Parathyroid adenoma (tissue), 2 donors: ENCODE data around the gene NYAP2.

ENCODE experiments used
- H2AFZ ChIP-seq: fragments of 300-600 bp; sonication (generic); one replicate; pipeline ENCODE4 v1.7.0; 2017; ENCODE audit warnings: antibody characterized with exemption, mild to moderate bottlenecking
- H3K27ac ChIP-seq: fragments of 300-600 bp; sonication (generic); one replicate; pipeline ENCODE4 v1.7.0; 2017
- H3K27me3 ChIP-seq: fragments of 300-600 bp; sonication (generic); one replicate; pipeline ENCODE4 v1.7.0; 2017; ENCODE audit warnings: low read length; ENCODE audit not compliant: control insufficient read depth, insufficient read depth
- H3K36me3 ChIP-seq: fragments of 300-600 bp; sonication (generic); one replicate; pipeline ENCODE4 v1.7.0; 2017; ENCODE audit warnings: low read length; ENCODE audit not compliant: control insufficient read depth, insufficient read depth
- H3K4me1 ChIP-seq: fragments of 300-600 bp; sonication (generic); one replicate; pipeline ENCODE4 v1.7.0; 2017; ENCODE audit warnings: control low read depth
- H3K4me2 ChIP-seq: fragments of 300-600 bp; sonication (generic); one replicate; pipeline ENCODE4 v1.7.0; 2017; ENCODE audit warnings: low read length
- H3K4me3 ChIP-seq: fragments of 300-600 bp; sonication (generic); one replicate; pipeline ENCODE4 v1.7.0; 2017; ENCODE audit warnings: low read depth, low read length
- H3K79me2 ChIP-seq: fragments of 300-600 bp; sonication (generic); one replicate; pipeline ENCODE4 v1.7.0; 2017; ENCODE audit warnings: control low read depth
- H3K9ac ChIP-seq: fragments of 300-600 bp; sonication (generic); one replicate; pipeline ENCODE4 v1.7.0; 2017; ENCODE audit warnings: mild to moderate bottlenecking
- H3K9me3 ChIP-seq: fragments of 300-600 bp; sonication (generic); one replicate; pipeline ENCODE4 v1.7.0; 2017; ENCODE audit warnings: low read length; ENCODE audit not compliant: control insufficient read depth
- CTCF ChIP-seq: fragments of 300-600 bp; sonication (generic); IDR thresholded peaks from one replicate; pipeline ENCODE4 v1.7.0; 2017; ENCODE audit warnings: antibody characterized with exemption, mild to moderate bottlenecking
- donor health status: primary hyperparathyroidism.

Gene NYAP2

DNA sequence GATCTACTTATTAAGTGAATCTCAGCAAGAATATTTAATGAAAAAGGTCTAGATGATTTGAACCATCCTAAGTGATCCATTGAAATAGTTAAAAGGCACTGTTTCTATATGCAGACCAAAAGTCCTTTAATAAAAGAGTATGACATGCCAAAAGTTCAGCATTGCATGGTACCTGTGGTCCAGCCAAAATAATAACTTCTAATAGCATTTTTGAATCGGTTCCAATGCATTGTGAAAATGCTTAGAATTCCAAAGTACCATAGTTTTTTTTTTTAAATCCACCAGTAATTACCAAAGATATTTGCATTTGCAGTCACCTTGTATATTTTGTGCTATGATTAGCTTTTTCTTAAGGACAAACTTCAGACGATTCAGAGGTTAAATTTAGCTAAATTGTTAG lies 79.9 kb downstream of the NYAP2 start:
- H3K79me2 ChIP-seq, result no peaks in the 10 kb centered on the region
- H3K9ac ChIP-seq, result no peak overlapping the region
- no peaks in the 10 kb centered on the region for H3K4me1 ChIP-seq
- H3K4me2 ChIP-seq, result no peak overlapping the region
- no peak overlapping the region for H3K4me3 ChIP-seq
- H3K36me3 ChIP-seq, result no peaks in the 10 kb centered on the region
- no peak overlapping the region for H3K27ac ChIP-seq
- H3K9me3 ChIP-seq, result no peaks in the 10 kb centered on the region
- no peak overlapping the region for H2AFZ ChIP-seq
- H3K27me3 ChIP-seq, result no peaks in the 10 kb centered on the region
- no peak for TF ChIP-seq CTCF

GRCh38 chr2:225484751-225485150 lies 85.2 kb downstream of the NYAP2 start:
- Histone ChIP-seq H3K9me3 (no peaks in the 10 kb centered on the region), H3K36me3 (no peaks in the 10 kb centered on the region), H3K27me3 (no peaks in the 10 kb centered on the region), H3K79me2 (no peaks in the 10 kb centered on the region), H3K4me3 (no peak overlapping the region), H2AFZ (no peak overlapping the region), H3K4me2 (no peak overlapping the region), H3K27ac (no peak overlapping the region), H3K9ac (no peak overlapping the region), H3K4me1 (no peaks in the 10 kb centered on the region)
- no peak for TF ChIP-seq CTCF

DNA sequence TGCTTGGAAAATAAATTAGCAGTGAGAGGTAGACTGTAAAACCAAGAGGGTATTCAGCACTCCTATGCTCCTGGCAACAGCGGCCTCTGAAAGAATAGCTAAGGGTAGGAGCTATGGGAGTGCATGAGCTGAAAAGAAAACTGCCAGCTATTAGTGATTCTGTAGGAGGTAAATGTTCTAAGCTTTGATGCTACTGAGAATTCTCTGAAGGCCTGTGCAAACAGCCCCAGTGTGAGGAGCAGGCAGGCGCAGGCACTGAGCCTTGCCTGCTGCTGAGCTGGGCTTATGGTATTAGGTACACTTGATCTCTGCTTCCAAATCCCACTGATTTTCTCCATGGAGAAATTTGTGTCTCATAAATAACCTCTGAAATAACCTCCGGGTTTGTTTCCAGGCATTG lies 86.7 kb downstream of the NYAP2 start:
- H3K4me1 ChIP-seq, result no peaks in the 10 kb centered on the region
- H3K4me3 ChIP-seq, result no peak overlapping the region
- no peak overlapping the region for H3K27ac ChIP-seq
- TF ChIP-seq CTCF, result no peak
- H3K4me2 ChIP-seq, result no peak overlapping the region
- no peaks in the 10 kb centered on the region for H3K36me3 ChIP-seq
- no peaks in the 10 kb centered on the region for H3K9me3 ChIP-seq
- H3K27me3 ChIP-seq, result no peaks in the 10 kb centered on the region
- H3K79me2 ChIP-seq, result no peaks in the 10 kb centered on the region
- no peak overlapping the region for H2AFZ ChIP-seq
- no peak overlapping the region for H3K9ac ChIP-seq

- H3K4me1 ChIP-seq, result no peaks in the 10 kb centered on the region
- no peak overlapping the region for H3K27ac ChIP-seq
- no peak overlapping the region for H3K4me2 ChIP-seq
- TF ChIP-seq CTCF, result no peak
- no peaks in the 10 kb centered on the region for H3K27me3 ChIP-seq
- no peaks in the 10 kb centered on the region for H3K36me3 ChIP-seq
- H3K9me3 ChIP-seq, result no peaks in the 10 kb centered on the region
- no peak overlapping the region for H3K4me3 ChIP-seq
- H2AFZ ChIP-seq, result no peak overlapping the region
- no peaks in the 10 kb centered on the region for H3K79me2 ChIP-seq
- no peak overlapping the region for H3K9ac ChIP-seq
Measured at GRCh38 chr2:225487878-225488416, 88.4 kb downstream of the NYAP2 start.

- Histone ChIP-seq H3K9ac (no peak overlapping the region), H3K79me2 (no peaks in the 10 kb centered on the region), H3K4me3 (no peak overlapping the region), H2AFZ (no peak overlapping the region), H3K9me3 (no peaks in the 10 kb centered on the region), H3K27me3 (no peaks in the 10 kb centered on the region), H3K4me2 (no peak overlapping the region), H3K27ac (no peak overlapping the region), H3K4me1 (no peaks in the 10 kb centered on the region), H3K36me3 (no peaks in the 10 kb centered on the region)
- TF ChIP-seq CTCF, result no peak
Measured at GRCh38 chr2:225488743-225489142, 89.2 kb downstream of the NYAP2 start.
